Measurements from ENCODE around the gene MCAM. TPM values are rescaled to one million over a fixed set of nuclear protein-coding genes. Genes with fewer than 3 reads are reported as not detected.

The MCAM gene
- total RNA-seq, 1 donor from 2014 or later: 68.7 TPM

DNA sequence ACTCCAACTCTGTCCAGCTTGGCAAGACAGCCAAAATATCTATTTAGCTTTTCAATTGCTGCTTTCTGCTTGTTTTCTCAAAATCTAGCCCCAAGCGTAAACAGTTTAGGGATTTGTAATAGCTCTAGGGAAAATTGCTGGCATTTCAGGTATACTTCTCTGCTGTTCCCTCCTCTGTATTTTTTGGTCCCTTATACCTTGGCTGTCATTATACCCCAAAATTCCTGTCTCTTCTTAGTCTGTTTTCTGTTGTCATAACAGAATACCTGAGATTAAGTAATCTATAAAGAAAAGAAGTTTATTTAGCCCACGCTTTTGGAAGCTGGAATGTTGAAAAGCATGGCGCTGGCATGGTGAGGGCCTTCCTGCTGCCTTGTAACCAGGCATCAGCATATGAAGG is 23.5 kb downstream of the MCAM start:
- DNase-seq (ENCODE audit: missing footprints): no peak
- no peak for ATAC-seq
- intact Hi-C loops (cut with DNase I): no loop called here

DNA sequence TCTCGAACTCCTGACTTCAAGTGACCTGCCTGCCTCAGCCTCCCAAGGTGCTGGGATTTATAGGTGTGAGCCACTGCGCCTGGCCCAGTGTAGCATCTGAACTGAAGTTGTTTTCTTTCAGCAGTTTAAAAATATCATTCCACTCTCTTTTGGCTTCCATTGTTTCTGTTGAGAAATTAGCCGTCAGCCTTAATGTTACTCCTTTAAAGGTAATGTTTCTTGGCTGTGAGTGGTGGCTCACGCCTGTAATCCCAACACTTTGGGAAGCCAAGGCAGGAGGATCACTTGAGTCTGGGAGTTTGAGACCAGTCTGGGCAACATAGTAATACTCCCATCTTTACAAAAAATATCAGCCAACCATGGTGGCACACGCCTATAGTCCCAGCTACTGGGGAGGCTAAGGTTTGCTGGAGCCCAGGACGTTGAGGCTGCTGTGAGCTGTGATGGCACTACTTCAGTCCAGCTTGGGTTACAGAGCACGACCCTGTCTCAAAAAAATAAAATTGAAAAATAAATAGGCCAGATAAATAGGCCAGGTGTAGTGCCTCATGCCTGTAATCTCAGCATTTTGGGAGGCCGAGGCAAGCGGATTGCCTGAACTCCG is 25.9 kb downstream of the MCAM start:
- ATAC-seq: no peak
- intact Hi-C loops (cut with DNase I): no loop called here

DNA sequence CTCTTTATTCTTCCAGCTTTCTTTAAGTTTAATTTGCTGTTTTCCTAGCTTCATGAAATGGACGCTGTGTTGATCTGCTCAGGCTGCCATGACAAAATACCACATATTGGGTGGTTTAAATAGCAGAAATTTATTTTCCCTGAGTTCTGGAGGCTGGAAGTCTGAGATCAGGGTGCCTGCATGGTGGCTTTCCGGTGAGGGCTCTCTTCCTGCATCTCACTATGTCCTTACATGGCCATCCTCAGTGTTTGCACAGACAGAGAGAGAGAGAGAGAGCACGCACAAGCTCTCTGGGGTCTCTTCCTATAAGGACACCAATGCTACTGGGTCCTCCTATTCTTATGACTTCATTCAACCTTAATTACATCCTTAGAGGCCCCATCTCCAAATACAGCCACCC is 28.7 kb downstream of the MCAM start:
- intact Hi-C loops (cut with DNase I): no loop called here
- DNase-seq (ENCODE audit: missing footprints) (no peak), ATAC-seq (no peak)

More for the DNA sequence above, 25.9 kb downstream of the MCAM start:
- DNase-seq (ENCODE audit: missing footprints): no peak

DNA sequence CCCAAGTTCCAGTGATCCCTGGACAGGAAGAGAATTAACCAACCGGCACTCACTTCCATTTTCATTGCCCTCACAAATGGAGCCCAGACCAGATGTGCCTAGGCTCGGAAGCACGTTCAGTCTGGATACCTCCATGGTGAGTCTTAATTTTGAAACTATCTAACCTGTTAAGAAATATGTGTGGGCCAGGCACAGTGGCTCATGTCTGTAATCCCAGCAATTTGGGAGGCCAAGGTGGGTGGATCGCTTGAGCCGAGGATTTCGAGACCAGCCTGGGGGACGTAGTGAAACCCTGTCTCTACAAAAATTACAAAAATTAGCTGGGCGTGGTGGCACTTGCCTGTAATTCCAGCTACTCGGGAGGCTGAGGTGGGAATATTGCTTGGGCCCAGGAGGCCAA is 31.5 kb downstream of the MCAM start:
- DNase-seq (ENCODE audit: missing footprints): no peak
- intact Hi-C loops (cut with DNase I): no loop called here
- no peak for ATAC-seq

DNA sequence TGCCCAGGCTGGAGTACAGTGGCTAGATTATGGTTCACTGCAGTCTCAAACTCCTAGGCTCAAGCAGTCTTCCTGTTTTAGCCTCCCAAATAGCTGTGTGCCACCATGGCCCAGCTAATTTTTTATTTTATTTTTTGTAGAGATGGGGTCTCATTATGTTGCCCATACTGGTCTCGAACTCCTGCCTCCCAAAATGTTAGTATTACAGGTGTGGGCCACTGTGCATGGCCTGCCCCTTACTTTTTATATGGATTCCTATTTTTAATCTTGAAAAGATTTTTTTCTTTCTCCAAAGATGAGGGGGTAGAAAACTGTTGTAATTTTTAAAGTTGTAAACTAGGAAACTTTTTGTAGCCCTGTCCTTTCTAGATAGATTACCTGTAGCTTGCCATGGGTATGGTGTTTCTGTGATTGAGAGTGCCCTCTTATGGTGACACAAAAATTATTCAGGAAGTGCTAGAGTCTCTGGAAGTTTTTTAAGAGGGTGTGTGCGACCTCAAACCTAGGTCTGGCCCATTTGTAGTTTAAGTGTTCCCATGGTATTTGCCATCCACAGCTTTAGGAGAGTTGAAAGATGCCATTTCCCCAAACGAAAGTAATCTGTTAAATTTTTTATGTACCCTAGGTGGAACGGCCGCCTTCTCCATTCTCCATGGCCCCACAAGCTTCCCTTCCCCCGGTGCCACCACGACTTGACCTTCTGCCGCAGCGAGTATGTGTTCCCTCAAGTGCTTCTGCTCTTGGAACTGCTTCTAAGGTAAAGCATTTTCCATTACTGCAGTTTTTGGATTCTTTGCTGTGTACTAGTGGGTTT is 32.4 kb downstream of the MCAM start:
- no peak for DNase-seq (ENCODE audit: missing footprints)
- no peak for ATAC-seq
- intact Hi-C loops (cut with DNase I): loop anchor here (1.0 kb wide), 1 partner anchor 79 kb away; no protein-coding TSS in a partner anchor

- no peak for DNase-seq (ENCODE audit: missing footprints)
- intact Hi-C loops (cut with DNase I): no loop called here
- ATAC-seq: no peak
These were observed 34.4 kb downstream of the MCAM start for GRCh38 chr11:119282495-119282894.

DNA sequence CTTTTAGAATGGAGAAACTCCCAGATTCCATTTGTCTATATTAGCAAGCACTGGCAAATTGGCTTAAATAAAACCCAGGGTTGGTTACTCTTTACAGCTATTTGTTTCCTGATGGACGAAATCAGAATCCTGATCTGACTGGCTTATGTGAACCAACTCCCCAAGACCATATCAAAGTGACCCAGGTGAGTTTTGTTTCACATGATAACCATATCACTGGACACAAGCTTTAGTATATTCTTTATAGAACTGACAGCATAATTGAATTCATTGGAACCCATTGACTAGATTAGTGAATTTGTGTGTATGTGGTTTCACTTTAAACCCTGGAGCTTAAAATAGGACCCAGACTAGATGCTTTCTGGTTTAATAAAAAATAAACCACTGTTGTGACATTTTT is 39.3 kb downstream of the MCAM start:
- DNase-seq (ENCODE audit: missing footprints): no peak
- no peak for ATAC-seq
- intact Hi-C loops (cut with DNase I): no loop called here

GRCh38 chr11:119273721-119274120 is 43.2 kb downstream of the MCAM start:
- intact Hi-C loops (cut with DNase I): no loop called here
- ATAC-seq (no peak), DNase-seq (ENCODE audit: missing footprints) (no peak)

DNA sequence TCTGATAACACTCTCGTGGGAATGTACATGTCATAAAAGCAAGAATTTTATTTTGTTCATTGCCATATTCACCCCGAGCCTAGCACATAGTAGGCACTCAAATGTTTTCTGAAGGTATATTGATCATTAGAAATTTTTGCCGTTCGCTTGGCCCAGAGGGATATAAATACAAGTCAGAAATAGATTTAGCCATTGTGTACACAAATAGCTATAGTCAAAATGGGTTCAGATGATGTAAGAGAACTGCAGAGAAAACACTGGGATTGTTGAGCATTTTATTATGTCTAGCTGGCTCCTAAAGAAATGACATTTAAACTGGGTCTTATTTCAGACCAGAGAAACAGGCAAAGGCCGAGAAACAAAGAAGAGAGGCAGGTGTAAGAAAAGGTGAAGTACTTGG is 49.3 kb downstream of the MCAM start:
- DNase-seq (ENCODE audit: missing footprints): no peak
- intact Hi-C loops (cut with DNase I): loop anchor here (5.0 kb wide), 1 partner anchor 55 kb away; no protein-coding TSS in a partner anchor
- no peak for ATAC-seq

DNA sequence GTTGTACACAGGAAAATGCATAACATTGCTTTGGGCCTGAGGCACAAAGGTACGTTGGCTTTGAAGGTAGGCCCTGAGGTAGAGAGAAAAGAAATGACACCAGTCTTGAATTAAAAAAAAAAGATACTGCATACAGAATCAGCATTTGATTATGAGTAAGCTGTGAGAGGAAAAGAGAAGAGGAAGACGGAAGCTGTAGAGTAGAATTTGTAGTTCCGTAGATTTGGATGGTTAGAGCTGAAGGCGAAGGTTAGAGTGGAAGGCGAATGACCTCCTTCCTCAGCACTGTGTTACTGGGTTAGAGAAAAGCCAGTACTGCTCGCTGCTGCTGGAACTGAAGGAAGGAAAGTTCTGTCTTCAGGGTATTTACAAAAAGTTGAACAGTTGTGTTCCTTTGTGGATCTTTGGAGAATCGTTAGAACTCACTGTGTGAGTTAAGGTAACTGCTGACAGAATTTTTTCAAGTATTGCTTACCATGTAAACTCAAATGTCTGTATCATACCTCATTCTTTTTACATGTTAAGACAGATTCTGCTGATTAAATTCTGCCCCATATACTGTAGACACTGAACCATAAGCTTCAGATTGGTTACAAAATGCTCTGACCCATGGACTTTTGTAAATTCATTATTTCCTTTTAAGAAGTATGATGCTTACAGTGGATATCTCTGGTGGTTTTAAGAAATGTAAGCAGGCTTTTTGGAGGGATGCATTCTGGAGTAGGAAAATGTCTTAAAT is 50.2 kb downstream of the MCAM start:
- no peak for DNase-seq (ENCODE audit: missing footprints)
- intact Hi-C loops (cut with DNase I): loop anchor here (5.0 kb wide), 1 partner anchor 56 kb away; no protein-coding TSS in a partner anchor
- no peak for ATAC-seq

- DNase-seq (ENCODE audit: missing footprints): no peak
- ATAC-seq: no peak
- intact Hi-C loops (cut with DNase I): loop anchor here (5.0 kb wide), 1 partner anchor 56 kb away; no protein-coding TSS in a partner anchor
These were observed 50.9 kb downstream of the MCAM start for GRCh38 chr11:119266063-119266462.

DNA sequence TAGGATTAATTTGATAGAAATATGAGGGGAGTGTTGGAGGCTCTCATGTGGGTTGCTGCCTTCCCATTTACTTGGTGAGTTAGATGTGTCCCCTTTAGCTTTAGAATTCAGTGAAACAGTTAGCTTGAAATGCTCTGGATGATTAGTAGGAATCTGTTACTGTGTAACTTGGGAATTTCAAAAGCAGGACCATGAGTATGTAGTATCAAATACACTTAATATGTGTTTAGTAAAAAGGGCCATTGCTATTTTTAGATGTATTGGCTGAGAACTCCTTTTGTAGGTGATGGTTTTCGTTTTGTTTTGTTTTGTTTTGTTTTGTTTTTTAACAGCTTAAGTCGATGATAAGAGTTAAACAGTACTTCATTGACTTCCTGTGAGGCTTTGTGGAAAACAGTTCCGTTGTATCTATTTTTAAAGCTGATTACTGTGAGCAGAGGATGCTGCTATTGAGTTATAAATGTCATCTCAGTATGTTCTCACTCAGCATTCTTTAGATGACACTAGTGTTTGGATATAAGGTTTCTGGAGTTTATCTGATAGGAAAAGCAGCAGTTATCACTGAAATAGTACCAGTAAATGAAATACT is 53.5 kb downstream of the MCAM start:
- peak; percentile 28 for ATAC-seq
- DNase-seq (ENCODE audit: missing footprints): no peak
- intact Hi-C loops (cut with DNase I): no loop called here

DNA sequence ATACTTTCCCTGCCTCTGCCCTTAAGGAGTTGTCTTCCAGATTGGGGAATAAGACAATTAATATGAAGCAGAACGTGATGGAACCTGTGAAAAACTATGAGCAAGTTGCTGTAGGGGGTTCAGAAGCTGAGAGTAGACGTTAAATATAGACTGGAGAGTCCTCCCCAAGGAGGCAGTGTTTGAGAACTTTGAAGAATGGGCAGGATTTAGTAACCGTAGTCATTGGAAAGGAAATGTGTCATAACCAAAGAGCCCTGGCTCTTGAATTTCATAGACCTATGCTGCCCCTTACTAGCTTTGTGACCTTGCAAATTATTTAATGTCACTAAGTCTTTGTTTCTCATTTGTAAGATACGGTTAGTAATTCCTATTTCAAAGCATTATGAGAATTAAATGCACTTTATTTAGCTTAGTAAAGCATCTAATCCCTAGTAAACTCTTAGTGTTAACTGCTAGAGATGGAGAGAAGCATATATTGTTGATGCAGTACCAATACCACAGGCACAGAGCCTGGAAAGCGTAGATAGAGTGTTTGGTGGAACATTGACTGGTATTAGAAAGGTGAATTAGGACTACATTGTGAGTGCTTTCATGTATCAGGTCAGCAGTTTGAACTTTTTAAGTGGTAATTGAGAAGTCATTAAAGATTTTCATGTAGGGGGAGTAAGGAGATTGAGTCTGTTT is 54.1 kb downstream of the MCAM start:
- DNase-seq (ENCODE audit: missing footprints) (no peak), ATAC-seq (peak; percentile 16)
- intact Hi-C loops (cut with DNase I): no loop called here

DNA sequence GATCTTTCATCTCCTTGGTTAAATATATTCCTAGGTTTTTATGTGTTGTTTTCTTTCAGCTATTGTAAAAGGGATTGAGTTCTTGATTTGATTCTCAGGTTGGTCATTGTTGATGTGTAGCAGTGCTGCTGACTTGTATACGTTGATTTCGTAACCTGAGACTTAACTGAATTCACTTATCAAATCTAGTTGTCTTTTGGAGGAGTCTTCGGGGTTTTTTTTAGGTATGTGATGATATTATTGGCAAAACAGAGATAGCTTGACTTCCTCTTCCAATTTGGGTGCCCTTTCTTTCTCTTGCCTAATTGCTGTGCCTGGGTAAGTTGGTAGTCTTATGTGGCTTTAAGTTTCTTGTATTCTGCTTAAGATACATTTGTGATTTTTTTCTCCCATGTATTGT is 57.9 kb downstream of the MCAM start:
- ATAC-seq: no peak
- intact Hi-C loops (cut with DNase I): no loop called here

More for the DNA sequence above, 57.9 kb downstream of the MCAM start:
- DNase-seq (ENCODE audit: missing footprints): no peak

Small RNA genes lying within 50 kb of the gene (microRNA-seq; reads per million reads assigned to microRNA genes)
- gene MIR6756: not detected

Other genes starting within 250 kb of the MCAM start
- gene VPS11, start 249.3 kb downstream of the MCAM start, total RNA-seq: 19.3 TPM
- gene HMBS, start 232.2 kb downstream of the MCAM start, total RNA-seq: 22.8 TPM
- 21.1 TPM for gene DPAGT1, start 215.3 kb downstream of the MCAM start, total RNA-seq
- gene C2CD2L, start 209.8 kb downstream of the MCAM start, total RNA-seq: 11.8 TPM
- 13.0 TPM for gene HINFP, start 195.6 kb downstream of the MCAM start, total RNA-seq
- gene ABCG4, start 168.1 kb downstream of the MCAM start, total RNA-seq: 1.3 TPM
- 32.4 TPM for gene NLRX1, start 148.4 kb downstream of the MCAM start, total RNA-seq
- gene NHERF4, start 131.7 kb downstream of the MCAM start, total RNA-seq: not detected
- gene CBL, start 110.8 kb downstream of the MCAM start, total RNA-seq: 7.1 TPM
- gene RNF26, start 17.4 kb upstream of the MCAM start, total RNA-seq: 13.1 TPM
- gene C1QTNF5, start 23.8 kb upstream of the MCAM start, total RNA-seq: 17.5 TPM
- not detected for gene MFRP, start 29.6 kb upstream of the MCAM start, total RNA-seq
- 140 TPM for gene USP2, start 64.6 kb upstream of the MCAM start, total RNA-seq
- gene THY1, start 106.0 kb upstream of the MCAM start, total RNA-seq: 1.8 TPM

Measured in Right ventricle myocardium inferior (tissue), 1 donor.